ENCODE measurements around the gene CD48. TPM values are rescaled to one million over a fixed set of nuclear protein-coding genes. Genes with fewer than 3 reads are reported as not detected.

The CD48 gene
- total and polyA plus RNA-seq, 4 donors: 2.5 to 10.0 (median 5.1) TPM

DNA sequence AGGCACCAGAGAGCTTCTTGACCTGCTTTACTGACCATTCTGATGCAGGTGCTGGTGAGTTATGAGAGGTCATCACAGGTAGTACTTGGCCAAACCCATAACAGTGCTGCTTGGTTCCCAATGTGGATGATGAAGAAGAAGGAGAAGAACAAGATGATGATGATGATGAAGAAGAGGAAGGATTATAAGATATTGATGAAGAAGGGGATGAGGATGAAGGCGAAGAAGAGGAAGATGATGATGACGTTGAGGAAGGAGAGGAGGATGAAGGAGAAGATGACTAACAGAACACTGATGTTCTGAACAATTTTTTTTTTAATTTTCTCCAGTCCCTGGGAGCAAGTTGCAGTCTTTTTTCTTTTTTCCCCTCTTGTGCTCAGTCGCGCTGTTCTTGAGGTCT lies 40.9 kb downstream of the CD48 start:
- WGBS: 85% methylated on average over 4 of the region's 4 CpGs
- DNase-seq (ENCODE audit: low spot score): no peak
- H3K4me1 ChIP-seq (ENCODE audit: control insufficient read depth in 4 of 4, insufficient read depth in 4 of 4, low read length in 3 of 4): peaks cover 0 to 3% (median 0%) of the 10 kb centered on the region in 4 donors

DNA sequence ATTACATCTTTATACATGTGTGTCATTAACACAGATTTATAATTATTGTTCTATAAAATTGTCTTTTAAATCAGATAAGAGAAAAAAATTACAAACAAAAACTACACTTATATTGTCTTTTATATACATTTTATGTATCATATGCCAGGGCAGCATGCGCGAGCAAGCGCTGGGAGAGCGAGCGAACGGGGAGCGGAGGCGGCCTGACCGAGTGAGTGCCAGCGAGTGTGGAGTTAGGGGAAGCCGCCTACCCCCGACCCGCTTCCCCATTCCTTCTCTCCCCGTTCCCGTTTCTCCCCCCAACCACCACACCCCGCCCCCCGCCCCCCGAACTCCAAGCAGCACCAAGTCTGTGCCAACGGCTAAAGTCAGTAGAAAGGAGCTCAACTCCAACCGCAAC lies 41.8 kb downstream of the CD48 start:
- H3K4me1 ChIP-seq (ENCODE audit: control insufficient read depth in 4 of 4, insufficient read depth in 4 of 4, low read length in 3 of 4): no peaks in the 10 kb centered on the region
- H3K9me3 ChIP-seq (ENCODE audit: control insufficient read depth in 4 of 4, low read length in 3 of 4): peaks cover 0 to 5% (median 0%) of the 10 kb centered on the region in 4 donors
- no peak for TF ChIP-seq HNF4G (IDR thresholded peaks at IDR 0.05)
- no peak for TF ChIP-seq HNF4A (conservative IDR thresholded peaks at IDR 0.05)
- no peak for TF ChIP-seq TAF1 (conservative IDR thresholded peaks at IDR 0.05)
- DNase-seq (ENCODE audit: low spot score): no peak
- H3K9ac ChIP-seq (ENCODE audit: low read depth in 1 of 2, low read length in 2 of 2): no peak overlapping the region
- 96% methylated on average over 20 of the region's 20 CpGs for WGBS
- H3K27ac ChIP-seq (ENCODE audit: low read depth in 1 of 2, low read length in 2 of 2): no peak overlapping the region
- no peak overlapping the region for H3K4me3 ChIP-seq (ENCODE audit: low read depth in 1 of 3, low read length in 3 of 3)
- H3K36me3 ChIP-seq (ENCODE audit: control insufficient read depth in 4 of 4, insufficient read depth in 3 of 4, low read depth in 1 of 4, low read length in 3 of 4): no peaks in the 10 kb centered on the region
- no peaks in the 10 kb centered on the region for H3K27me3 ChIP-seq (ENCODE audit: control insufficient read depth in 4 of 4, insufficient read depth in 4 of 4, low read length in 3 of 4)

More for the DNA sequence above, 40.9 kb downstream of the CD48 start:
- Histone ChIP-seq H3K36me3 (ENCODE audit: control insufficient read depth in 4 of 4, insufficient read depth in 3 of 4, low read depth in 1 of 4, low read length in 3 of 4) (no peaks in the 10 kb centered on the region), H3K27me3 (ENCODE audit: control insufficient read depth in 4 of 4, insufficient read depth in 4 of 4, low read length in 3 of 4) (no peaks in the 10 kb centered on the region), H3K9me3 (ENCODE audit: control insufficient read depth in 4 of 4, low read length in 3 of 4) (peaks cover 0 to 5% (median 0%) of the 10 kb centered on the region in 4 donors), H3K9ac (ENCODE audit: low read depth in 1 of 2, low read length in 2 of 2) (no peak overlapping the region), H3K4me3 (ENCODE audit: low read depth in 1 of 3, low read length in 3 of 3) (no peak overlapping the region), H3K27ac (ENCODE audit: low read depth in 1 of 2, low read length in 2 of 2) (no peak overlapping the region)
- TF ChIP-seq TAF1 (conservative IDR thresholded peaks at IDR 0.05) (no peak), GABPA (IDR thresholded peaks at IDR 0.05 in 1 of 2, conservative IDR thresholded peaks at IDR 0.05 in 1 of 2) (no peak), FOXA1 (IDR thresholded peaks at IDR 0.05) (no peak)

DNA sequence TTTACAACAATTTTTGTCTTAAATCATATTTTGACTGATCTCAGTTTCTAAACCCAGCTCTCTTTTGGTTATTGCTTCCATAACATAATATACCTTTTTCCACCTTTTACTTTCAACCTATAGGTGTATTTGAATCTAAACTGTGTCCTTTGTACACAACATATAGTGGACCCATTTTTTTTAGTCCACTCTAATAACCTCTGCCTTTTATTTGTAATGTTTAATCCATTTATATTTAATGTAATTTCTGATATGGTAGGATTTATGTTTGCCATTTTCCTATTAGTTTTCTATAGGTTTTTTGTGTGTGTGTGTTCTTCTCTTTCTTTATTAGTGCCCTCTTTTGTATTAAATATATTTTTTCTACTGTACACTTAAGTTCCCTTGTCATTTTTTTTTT lies 42.3 kb downstream of the CD48 start:
- Histone ChIP-seq H3K9me3 (ENCODE audit: control insufficient read depth in 4 of 4, low read length in 3 of 4) (peaks cover 0 to 5% (median 0%) of the 10 kb centered on the region in 4 donors), H3K36me3 (ENCODE audit: control insufficient read depth in 4 of 4, insufficient read depth in 3 of 4, low read depth in 1 of 4, low read length in 3 of 4) (no peaks in the 10 kb centered on the region), H3K27ac (ENCODE audit: low read depth in 1 of 2, low read length in 2 of 2) (no peak overlapping the region), H3K9ac (ENCODE audit: low read depth in 1 of 2, low read length in 2 of 2) (no peak overlapping the region), H3K4me1 (ENCODE audit: control insufficient read depth in 4 of 4, insufficient read depth in 4 of 4, low read length in 3 of 4) (no peaks in the 10 kb centered on the region), H3K27me3 (ENCODE audit: control insufficient read depth in 4 of 4, insufficient read depth in 4 of 4, low read length in 3 of 4) (no peaks in the 10 kb centered on the region), H3K4me3 (ENCODE audit: low read depth in 1 of 3, low read length in 3 of 3) (no peak overlapping the region)
- TF ChIP-seq GABPA (IDR thresholded peaks at IDR 0.05 in 1 of 2, conservative IDR thresholded peaks at IDR 0.05 in 1 of 2): no peak
- no peak for TF ChIP-seq NR2F2 (IDR thresholded peaks at IDR 0.05)
- TF ChIP-seq, protein P1, sequence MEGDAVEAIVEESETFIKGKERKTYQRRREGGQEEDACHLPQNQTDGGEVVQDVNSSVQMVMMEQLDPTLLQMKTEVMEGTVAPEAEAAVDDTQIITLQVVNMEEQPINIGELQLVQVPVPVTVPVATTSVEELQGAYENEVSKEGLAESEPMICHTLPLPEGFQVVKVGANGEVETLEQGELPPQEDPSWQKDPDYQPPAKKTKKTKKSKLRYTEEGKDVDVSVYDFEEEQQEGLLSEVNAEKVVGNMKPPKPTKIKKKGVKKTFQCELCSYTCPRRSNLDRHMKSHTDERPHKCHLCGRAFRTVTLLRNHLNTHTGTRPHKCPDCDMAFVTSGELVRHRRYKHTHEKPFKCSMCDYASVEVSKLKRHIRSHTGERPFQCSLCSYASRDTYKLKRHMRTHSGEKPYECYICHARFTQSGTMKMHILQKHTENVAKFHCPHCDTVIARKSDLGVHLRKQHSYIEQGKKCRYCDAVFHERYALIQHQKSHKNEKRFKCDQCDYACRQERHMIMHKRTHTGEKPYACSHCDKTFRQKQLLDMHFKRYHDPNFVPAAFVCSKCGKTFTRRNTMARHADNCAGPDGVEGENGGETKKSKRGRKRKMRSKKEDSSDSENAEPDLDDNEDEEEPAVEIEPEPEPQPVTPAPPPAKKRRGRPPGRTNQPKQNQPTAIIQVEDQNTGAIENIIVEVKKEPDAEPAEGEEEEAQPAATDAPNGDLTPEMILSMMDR (IDR thresholded peaks at IDR 0.05; ENCODE audit: low read depth, low read length, missing input control): no peak
- TF ChIP-seq JUND (IDR thresholded peaks at IDR 0.05): no peak
- TF ChIP-seq, protein P2, sequence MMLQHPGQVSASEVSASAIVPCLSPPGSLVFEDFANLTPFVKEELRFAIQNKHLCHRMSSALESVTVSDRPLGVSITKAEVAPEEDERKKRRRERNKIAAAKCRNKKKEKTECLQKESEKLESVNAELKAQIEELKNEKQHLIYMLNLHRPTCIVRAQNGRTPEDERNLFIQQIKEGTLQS (IDR thresholded peaks at IDR 0.05): no peak
- TF ChIP-seq, protein P3, sequence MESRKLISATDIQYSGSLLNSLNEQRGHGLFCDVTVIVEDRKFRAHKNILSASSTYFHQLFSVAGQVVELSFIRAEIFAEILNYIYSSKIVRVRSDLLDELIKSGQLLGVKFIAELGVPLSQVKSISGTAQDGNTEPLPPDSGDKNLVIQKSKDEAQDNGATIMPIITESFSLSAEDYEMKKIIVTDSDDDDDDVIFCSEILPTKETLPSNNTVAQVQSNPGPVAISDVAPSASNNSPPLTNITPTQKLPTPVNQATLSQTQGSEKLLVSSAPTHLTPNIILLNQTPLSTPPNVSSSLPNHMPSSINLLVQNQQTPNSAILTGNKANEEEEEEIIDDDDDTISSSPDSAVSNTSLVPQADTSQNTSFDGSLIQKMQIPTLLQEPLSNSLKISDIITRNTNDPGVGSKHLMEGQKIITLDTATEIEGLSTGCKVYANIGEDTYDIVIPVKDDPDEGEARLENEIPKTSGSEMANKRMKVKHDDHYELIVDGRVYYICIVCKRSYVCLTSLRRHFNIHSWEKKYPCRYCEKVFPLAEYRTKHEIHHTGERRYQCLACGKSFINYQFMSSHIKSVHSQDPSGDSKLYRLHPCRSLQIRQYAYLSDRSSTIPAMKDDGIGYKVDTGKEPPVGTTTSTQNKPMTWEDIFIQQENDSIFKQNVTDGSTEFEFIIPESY (IDR thresholded peaks at IDR 0.05): no peak
- no peak for TF ChIP-seq EGR1 (IDR thresholded peaks at IDR 0.05; ENCODE audit: low read depth in 2 of 2)
- no peak for TF ChIP-seq RXRA (IDR thresholded peaks at IDR 0.05)
- TF ChIP-seq, protein P4, sequence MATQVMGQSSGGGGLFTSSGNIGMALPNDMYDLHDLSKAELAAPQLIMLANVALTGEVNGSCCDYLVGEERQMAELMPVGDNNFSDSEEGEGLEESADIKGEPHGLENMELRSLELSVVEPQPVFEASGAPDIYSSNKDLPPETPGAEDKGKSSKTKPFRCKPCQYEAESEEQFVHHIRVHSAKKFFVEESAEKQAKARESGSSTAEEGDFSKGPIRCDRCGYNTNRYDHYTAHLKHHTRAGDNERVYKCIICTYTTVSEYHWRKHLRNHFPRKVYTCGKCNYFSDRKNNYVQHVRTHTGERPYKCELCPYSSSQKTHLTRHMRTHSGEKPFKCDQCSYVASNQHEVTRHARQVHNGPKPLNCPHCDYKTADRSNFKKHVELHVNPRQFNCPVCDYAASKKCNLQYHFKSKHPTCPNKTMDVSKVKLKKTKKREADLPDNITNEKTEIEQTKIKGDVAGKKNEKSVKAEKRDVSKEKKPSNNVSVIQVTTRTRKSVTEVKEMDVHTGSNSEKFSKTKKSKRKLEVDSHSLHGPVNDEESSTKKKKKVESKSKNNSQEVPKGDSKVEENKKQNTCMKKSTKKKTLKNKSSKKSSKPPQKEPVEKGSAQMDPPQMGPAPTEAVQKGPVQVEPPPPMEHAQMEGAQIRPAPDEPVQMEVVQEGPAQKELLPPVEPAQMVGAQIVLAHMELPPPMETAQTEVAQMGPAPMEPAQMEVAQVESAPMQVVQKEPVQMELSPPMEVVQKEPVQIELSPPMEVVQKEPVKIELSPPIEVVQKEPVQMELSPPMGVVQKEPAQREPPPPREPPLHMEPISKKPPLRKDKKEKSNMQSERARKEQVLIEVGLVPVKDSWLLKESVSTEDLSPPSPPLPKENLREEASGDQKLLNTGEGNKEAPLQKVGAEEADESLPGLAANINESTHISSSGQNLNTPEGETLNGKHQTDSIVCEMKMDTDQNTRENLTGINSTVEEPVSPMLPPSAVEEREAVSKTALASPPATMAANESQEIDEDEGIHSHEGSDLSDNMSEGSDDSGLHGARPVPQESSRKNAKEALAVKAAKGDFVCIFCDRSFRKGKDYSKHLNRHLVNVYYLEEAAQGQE (IDR thresholded peaks at IDR 0.05): no peak
- TF ChIP-seq FOXA2 (IDR thresholded peaks at IDR 0.05): no peak
- TF ChIP-seq SP1 (IDR thresholded peaks at IDR 0.05): no peak
- TF ChIP-seq TAF1 (conservative IDR thresholded peaks at IDR 0.05): no peak
- TF ChIP-seq, protein P5, sequence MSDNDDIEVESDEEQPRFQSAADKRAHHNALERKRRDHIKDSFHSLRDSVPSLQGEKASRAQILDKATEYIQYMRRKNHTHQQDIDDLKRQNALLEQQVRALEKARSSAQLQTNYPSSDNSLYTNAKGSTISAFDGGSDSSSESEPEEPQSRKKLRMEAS (IDR thresholded peaks at IDR 0.05): no peak
- no peak for TF ChIP-seq HNF4G (IDR thresholded peaks at IDR 0.05)
- no peak for TF ChIP-seq HNF4A (conservative IDR thresholded peaks at IDR 0.05)
- TF ChIP-seq FOXA1 (IDR thresholded peaks at IDR 0.05): no peak
- TF ChIP-seq RAD21 (IDR thresholded peaks at IDR 0.05): no peak
- no peak for TF ChIP-seq YY1 (IDR thresholded peaks at IDR 0.05)
- DNase-seq (ENCODE audit: low spot score): no peak

All from liver (tissue), 9 donors.